HG03060 (cell line): ENCODE results near the gene NEK11.
"Not testable (repeated sequence)": the region's sequence is repeated elsewhere in the genome, so short reads cannot be mapped to it uniquely, and the experiment has no call there.

Experiments
- ATAC-seq: cut with Tn5 transposase; IDR thresholded peaks from one replicate; pipeline ENCODE4 v1.9.1; 2021; ENCODE audit warnings: low read depth, moderate number of reproducible peaks; ENCODE audit not compliant: unreplicated experiment

The NEK11 gene

DNA sequence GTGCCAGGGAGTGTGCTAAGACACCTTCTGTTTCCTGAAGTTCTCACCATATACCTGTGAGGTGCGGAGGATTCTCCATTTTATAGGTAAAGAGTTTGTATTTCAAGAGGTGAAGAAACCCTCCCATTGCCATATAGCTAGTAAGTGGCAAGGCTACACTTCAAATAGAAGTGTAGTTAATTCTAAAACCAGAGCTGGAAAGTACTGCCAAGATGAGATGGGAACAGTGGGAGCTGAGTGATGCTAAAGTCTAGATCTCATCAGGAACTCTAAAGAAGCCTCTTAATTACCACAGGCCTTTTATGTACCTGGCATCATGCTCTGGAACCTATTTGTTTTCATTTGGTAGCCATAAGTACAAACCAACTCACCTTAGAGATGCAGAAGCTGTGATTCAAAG, 256.3 kb downstream of the NEK11 start:
- ATAC-seq, result no peak

DNA sequence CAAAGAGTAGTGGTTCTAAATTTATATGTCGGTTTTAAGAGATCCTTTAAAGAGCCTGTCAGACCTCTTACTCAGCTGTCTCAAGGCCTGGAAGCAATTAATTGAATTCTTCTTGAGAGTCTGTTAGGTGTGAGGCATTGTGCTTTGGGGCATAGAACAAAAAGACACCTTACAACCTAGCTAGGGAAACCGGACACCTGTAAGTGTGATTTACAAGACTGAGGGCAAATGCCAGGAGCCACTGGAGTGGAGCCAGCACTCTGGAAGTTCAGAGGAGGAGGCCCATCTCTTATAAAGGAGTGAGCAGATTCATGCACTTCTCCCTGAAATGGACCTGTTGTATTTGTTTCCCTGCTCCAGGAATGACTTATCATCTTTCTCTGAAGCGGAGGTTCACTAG, 257.2 kb downstream of the NEK11 start:
- ATAC-seq, result no peak

DNA sequence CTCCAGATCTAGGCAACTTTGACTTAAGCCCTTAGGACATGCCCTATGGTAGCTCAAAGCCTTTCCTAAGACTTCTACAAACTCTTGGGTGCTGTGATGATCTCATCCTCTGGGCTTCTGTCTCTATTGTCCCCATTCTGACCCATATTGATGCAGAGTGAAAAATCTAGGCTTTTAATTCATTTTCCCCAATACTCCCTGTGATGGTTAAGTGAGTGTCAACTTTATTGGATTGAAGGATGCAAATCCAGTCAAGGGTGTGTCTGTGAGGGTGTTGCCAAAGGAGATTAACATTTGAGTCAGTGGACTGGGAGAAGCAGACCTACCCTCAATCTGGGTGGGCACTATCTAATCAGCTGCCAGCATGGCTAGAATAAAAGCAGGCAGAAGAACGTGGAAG, 257.6 kb downstream of the NEK11 start:
- no peak for ATAC-seq

DNA sequence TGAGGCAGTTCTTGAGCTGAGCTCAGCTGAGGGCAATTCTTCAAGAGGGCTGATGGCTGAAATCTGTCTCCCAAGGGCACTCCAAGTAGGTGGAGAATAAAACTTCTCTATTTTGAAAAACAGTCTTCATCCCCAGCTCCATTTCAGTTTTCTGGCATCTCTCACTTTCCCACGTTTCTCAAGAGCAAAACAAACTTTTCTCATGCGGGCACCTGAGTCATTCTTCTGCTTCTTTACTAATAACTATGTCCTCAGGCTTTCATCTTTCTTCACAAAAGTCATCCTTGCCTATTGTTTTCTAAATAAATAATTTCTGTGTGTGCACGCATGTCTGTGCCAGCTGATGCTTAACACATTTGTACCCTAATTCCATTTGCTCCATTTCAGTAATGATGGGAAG, 258.8 kb downstream of the NEK11 start:
- no peak for ATAC-seq

DNA sequence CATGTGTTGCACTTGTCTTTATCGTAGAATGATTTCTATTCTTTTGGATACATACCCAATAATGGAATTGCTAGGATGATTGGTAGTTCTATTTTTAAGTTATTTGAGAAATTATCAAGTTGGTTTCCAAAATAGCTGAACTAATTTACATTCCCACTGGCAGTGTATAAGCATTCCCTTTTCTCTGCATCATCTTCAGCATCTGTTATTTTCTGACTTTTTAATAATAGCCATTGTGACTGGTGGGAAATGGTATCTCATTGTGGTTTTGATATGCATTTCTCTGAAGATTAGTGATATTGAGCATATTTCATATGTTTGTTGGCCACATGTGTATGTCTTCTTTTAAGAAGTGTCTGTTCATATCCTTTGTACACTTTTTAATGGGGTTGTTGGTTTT, 273.2 kb downstream of the NEK11 start:
- ATAC-seq, result no peak

DNA sequence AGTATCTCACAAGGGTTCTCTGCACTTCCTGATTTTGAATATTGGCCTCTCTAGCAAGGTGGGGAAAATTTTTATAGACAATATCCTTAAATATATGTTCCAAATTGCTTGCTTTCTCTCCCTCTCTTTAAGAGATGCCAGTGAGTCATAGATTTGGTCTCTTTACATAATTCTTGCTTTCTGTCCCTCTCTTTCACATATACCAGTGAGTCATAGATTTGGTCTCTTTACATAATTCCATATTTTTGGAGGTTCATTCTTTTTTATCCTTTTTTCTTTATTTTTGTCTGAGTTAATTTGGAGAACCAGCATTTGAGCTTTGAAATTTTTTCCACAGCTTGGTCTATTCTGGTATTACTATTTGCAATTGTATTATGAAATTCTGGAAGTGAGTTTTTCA, 277.2 kb downstream of the NEK11 start:
- no peak for ATAC-seq

DNA sequence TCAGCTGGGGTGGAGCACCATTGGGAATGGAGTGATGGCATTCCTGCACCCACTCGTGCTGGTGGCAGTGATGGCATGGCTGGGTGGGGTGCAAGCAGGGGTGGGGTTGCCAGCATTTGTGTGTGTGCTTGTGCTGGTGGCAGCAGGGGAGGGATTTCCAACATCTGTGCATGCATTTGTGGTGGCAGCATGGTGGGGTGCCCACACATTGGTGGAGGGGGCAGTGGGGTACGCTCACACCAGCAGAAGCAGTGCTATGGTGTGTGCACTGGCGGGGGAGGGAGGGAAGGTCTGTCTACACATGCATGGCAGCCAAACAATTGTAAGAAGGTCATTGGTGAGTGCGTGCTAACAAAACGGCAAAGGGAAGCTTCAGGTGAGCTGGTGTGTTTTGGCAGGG, 278.2 kb downstream of the NEK11 start:
- no peak for ATAC-seq

DNA sequence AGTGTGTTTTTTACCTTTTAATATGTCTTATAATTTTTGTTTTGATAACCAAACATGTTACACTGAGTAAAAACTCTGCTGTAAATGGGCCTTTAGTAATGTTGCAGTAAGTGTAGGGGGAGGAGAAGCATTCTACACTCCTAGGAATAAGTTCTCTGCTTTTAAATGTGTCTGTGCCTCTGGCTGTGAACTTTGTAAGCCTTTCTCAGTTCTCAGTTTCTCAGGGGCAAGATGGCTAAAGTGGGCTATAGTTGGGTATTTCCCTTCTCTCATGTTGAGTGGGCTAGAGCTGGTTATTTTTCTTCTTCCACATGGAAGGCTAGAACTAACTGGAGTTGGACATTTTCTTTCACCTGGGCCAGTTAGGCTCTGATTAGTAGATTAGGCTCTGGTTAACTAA, 279.6 kb downstream of the NEK11 start:
- ATAC-seq, result no peak

DNA sequence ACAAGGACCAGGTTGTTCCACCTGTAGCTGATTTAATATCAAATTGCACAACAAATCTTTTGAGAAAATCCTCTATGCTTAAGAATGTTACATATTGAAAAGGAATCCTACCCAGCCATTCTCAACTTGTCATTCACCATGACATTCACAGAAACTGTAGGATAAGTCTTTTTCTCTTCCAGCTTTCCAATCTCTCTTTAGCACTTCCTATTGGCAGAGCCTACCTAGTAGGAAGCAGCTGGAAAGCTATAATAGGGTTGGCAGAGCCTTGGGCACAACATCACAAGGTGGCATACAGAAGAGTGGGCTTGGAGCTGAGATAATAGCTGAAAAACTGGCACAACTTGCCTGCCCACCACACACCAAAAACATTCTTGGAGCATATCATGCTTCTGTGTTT, 287.6 kb downstream of the NEK11 start:
- ATAC-seq, result no peak

DNA sequence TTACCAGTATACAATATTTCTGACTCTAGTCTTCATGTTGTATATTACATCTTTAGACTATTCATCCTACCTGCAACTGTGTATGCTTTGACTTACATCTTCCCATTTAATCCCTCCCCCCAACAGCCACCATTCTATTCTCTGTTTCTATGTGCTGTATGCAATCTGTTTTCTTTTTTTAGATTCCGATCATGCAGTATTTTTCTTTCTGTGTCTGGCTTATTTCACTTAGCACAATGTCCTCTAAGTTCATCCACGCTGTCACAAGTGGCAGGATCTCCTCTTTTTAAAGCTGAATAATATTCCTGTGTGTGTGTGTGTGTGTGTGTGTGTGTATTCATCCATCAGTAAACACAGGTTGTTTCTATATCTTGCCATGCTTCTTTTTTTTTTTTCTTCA, 288.5 kb downstream of the NEK11 start:
- no peak for ATAC-seq

DNA sequence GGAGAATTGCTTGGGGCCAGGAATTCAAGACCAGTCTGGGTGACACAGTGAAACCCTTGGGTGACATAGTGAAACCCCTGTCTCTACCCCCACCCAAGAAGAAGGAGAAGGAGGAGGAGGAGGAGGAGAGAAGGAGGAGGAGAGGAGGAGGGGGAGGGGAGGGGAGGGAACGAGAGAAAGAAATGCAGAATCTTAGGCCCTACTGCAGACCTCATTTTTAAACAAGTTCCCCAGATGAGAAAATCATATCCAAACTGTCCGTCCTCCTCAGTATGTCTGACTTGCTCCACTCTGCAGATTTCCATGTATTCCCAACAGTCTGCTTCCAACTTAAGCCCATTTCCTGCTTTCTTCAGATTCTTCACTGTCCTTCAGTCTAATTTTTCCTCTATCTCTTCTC, 291.0 kb downstream of the NEK11 start:
- no peak for ATAC-seq

DNA sequence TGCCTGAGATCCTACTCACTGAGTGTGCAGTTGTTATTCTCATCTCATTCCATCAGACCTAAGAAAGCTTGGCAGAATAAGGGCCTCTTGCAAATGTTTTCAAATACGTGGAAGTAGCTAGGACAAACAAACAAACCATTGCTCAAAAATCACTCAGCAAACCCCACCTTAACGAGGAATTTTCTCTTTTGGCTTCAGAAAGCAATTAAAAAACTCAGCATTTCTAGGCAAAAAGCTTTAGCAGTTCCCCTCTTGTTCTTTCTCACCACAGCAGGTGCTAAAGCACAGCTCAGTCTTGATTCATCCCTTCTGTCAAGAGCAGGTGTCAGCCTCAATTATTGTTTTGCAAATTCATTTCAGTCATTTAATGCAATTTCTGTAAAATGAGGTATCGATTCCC, 296.3 kb downstream of the NEK11 start:
- no peak for ATAC-seq

DNA sequence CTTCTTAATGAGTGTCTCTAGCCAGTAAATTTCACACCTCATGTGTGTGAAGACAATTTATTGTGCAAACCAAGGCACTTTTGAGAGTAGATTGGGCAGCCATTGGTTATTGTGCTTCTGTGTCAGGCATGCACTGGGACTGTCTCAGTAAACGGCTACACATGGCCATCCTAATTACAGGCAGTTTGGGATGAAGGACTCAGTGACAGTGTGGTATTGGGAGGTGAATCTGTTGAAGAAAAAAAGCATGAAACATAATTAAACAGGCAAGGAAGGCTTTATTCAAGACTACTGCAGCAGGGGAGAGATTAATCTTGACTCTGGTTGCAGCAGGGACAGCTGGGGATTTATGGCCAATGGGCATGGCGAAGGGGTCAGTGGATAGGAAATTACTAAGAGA, 297.1 kb downstream of the NEK11 start:
- no peak for ATAC-seq

DNA sequence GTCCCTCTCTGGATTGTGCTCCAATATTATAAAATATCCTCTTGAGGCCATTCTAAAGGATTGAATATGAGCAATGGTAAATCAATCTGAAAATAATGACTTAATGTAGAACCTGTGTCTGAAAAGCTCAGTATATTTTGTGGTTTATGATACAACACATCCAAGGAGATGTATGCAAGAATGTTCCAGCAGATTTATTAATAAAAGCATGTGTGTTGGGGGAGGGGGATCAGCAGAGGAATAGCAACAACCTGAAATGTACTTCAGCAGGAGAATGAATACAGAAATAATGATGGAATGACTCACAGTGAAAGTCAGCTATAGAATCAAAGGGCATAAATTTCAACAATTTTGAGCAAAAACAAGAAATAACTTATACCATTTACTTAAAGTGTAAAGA, 298.2 kb downstream of the NEK11 start:
- ATAC-seq, result no peak

DNA sequence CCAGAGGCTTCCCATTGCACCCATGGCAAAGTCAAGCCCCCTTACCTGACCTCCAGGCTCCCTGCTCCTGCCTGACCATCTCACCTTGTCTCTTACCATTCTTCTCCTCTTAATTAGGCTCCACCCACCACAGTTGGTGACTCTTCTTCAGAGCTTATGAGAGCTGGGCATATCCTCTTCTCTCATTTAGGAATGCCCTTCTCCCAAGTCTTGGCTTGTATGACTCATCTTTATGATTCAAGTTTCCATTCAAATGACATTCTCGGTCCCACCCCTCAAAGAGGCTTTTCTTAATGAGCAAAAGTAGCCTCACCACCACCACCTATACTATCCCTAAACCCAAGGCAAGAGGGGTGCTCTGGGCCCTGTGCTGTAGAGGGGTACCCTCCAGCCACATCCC, 299.6 kb downstream of the NEK11 start:
- ATAC-seq, result no peak

DNA sequence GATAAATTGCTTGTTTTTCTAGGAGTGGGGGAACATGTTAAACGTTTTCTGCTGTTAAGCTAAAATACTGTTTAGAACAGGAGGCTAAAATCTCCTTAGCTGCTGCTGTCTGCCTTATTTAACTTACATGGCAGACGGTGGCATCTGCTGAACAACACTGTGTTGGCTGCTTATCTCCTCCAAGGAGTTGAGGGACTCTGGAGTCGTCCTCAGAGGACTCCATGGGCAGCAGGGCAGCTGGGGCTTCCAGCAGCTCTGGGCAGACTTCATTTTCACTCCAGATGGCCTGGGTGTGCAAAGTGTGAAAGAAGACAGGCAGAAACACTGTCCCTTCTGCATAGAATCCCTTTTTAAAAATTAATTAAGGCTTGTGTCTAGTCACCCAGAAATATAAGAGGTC, 302.0 kb downstream of the NEK11 start:
- ATAC-seq, result no peak

DNA sequence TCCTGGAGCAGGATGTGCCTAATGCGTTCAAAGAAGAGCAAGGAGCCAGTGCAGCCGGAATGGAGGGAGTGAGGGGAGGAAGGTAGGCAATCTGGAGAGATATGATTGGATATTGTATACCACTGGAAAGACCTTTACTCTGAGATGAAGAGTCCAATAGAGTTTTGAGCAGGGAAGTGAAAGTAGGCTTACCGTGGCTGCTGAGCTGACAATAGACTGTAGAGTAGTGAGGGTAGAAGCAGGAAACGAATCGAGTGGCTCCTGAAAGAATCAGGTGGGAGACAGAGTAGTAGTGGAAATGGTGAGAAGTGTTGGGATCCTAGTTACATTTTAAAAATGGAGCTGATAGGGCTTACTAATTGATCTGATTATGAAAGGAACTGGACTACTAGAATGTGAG, 303.1 kb downstream of the NEK11 start:
- no peak for ATAC-seq

DNA sequence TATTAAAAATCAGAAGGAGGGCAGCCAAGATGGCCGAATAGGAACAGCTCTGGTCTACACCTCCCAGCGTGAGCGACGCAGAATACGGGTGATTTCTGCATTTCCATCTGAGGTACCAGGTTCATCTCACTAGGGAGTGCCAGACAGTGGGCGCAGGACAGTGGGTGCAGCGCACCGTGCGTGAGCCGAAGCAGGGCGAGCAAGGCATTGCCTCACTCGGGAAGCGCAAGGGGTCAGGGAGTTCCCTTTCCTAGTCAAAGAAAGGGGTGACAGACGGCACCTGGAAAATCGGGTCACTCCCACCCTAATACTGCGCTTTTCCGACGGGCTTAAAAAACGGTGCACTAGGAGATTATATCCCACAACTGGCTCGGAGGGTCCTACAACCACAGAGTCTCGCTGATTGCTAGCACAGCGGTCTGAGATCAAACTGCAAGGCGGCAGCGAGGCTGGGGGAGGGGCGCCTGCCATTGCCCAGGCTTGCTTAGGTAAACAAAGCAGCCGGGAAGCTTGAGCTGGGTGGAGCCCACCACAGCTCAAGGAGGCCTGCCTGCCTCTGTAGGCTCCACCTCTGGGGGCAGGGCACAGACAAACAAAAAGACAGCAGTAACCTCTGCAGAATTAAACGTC, 304.9 kb downstream of the NEK11 start:
- ATAC-seq, result not testable (repeated sequence)

DNA sequence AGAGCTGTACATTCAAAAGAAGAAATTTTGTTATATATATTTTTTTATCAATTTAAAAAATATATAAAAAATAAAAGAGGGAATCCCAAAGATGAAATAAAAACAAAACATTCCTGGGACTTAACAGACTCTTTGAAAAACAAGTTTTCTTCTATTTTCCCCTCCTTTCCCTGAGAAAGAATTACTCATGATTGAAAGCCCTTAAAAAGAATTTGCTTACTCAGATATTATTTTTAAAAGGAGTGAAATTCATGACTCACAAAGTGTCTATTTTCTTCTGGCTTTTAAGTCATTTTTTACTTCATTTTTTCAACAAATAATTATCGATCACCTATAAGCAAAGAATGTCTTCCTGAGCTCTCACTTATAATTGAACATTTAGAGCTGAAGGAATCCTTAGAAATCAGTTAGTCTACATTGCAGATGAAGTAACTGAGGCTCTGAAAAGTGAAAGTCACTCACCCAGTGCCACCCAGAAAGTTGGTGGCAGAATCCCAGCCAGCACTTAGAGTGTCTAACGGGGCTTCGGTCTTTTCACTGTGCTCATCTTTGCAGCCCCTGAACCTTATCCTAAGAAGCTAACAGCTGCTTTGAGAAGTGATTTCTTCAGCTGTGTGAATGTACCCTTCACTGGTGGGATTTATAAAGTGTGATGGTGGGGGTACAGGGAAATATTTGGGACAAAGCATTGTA, 312.4 kb downstream of the NEK11 start:
- ATAC-seq, result no peak

DNA sequence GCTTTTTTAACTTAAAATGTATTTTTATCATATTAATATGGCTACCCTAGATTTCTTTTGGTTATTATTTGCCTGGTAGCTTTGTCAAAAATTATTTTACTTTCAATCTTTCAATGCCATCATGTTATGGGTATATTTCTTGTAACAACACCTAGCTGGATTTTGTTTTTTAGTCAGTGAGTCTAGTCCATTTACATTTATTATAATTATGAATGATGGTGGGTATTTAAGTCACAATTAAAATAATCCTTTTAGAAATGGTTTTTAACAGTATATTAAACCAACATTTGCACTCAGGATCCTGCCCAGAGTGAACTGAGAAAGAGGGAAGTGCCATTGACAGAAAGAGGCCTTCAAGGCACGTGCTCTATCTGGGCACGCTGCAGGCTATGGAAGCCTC, 315.1 kb downstream of the NEK11 start:
- ATAC-seq, result no peak

DNA sequence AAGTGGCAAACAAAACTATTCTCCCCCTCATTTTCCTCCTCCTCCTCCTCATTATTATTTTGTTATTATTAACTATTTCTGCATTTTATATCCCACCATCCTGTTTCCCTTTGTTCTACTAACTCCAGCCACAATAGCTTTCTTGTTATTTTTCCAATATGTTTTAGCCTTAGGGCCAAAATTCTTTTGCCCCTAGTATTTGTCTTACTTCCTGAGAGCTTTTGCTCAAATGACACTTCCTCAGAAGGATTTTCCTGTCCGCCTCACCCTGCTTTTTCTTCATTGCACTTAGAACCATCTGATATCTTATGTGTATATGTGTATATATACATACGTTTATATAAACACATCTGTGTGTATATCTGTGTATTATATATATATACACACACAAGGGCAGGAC, 322.2 kb downstream of the NEK11 start:
- no peak for ATAC-seq

DNA sequence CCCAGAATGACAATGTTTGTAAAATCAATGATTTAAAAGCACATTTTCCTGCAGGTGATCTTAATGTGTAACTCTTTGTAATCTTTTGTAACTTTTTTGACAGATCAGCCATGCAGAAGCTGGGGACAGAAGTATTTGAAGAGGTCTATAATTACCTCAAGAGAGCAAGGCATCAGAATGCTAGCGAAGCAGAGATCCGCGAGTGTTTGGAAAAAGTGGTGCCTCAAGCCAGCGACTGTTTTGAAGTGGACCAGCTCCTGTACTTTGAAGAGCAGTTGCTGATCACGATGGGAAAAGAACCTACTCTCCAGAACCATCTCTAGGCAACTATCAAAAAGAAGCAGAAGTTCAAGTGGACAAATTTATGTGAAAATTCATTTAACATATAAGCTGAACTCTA, 322.8 kb downstream of the NEK11 start:
- ATAC-seq, result no peak

DNA sequence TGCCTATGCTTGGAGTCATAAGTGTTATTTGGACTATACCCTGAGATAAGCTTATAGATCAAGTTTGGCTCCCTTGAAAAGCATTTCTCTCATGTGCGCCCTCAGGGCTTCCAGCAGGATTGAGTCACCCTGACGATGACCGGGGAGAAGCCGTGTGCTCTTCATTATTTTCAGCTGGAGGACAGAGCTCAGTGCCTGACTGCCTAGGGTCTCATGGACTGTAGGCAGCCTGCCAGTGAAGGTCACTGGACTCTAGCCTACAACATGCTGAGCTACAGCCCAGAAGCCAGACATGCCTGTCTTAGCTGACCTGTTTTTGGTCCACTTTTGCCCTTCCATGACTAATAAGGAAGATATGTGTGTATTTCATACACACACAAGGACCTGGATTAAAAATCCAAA, 323.3 kb downstream of the NEK11 start:
- ATAC-seq, result no peak
